Measurements from ENCODE around the gene TEX54.

The TEX54 gene

GRCh38 chr11:62841361-62842170, 8.9 kb upstream of the TEX54 start (continued):
- TF ChIP-seq ZNF76 (tag by site-specific recombination; IDR thresholded peaks at IDR 0.05; ENCODE audit: borderline replicate concordance, low read depth) (peak; percentile 67), ZNF394 (tag by site-specific recombination; IDR thresholded peaks at IDR 0.05; ENCODE audit: borderline replicate concordance) (peak; percentile 77), ZNF549 (tag by site-specific recombination; IDR thresholded peaks at IDR 0.05) (no peak), ZNF416 (tag by site-specific recombination; IDR thresholded peaks at IDR 0.05) (no peak), ZBTB49 (tag by site-specific recombination; IDR thresholded peaks at IDR 0.05; ENCODE audit: low read depth) (no peak), ZNF146 (tag by site-specific recombination; IDR thresholded peaks at IDR 0.05) (peak; percentile 95), ZNF184 (tag by site-specific recombination; IDR thresholded peaks at IDR 0.05) (peak; percentile 16; the same call in 1 of the 2 replicates), TRIM28 (IDR thresholded peaks at IDR 0.05; ENCODE audit: borderline replicate concordance, low read length) (peak; percentile 94), YY2 (tag by site-specific recombination; IDR thresholded peaks at IDR 0.05) (peak; percentile 76), ZNF23 (tag by site-specific recombination; IDR thresholded peaks at IDR 0.05; ENCODE audit: borderline replicate concordance) (no peak; the same call in 1 of the 2 replicates), ZEB2 (tag by site-specific recombination; IDR thresholded peaks at IDR 0.05) (peak; percentile 99), ZNF169 (tag by site-specific recombination; IDR thresholded peaks at IDR 0.05) (peak; percentile 74; the same call in 1 of the 2 replicates), ZNF518A (tag by site-specific recombination; conservative IDR thresholded peaks at IDR 0.05; ENCODE audit: low read depth) (0 out of 2 replicates have a peak, but pooled peaks have one; percentile 31), ZNF747 (tag by site-specific recombination; IDR thresholded peaks at IDR 0.05) (no peak), ZNF341 (tag by site-specific recombination; IDR thresholded peaks at IDR 0.05; ENCODE audit: low read depth) (peak; percentile 94), SCRT2 (tag by site-specific recombination; IDR thresholded peaks at IDR 0.05) (peak; percentile 70), ZNF629 (tag by site-specific recombination; IDR thresholded peaks at IDR 0.05) (peak; percentile 96), ZBTB48 (tag by site-specific recombination; IDR thresholded peaks at IDR 0.05) (peak; percentile 85), ZNF133 (tag by site-specific recombination; IDR thresholded peaks at IDR 0.05) (no peak), PRDM2 (tag by site-specific recombination; IDR thresholded peaks at IDR 0.05; ENCODE audit: borderline replicate concordance) (no peak), ZNF654 (tag by site-specific recombination; IDR thresholded peaks at IDR 0.05; ENCODE audit: low read depth) (peak; percentile 25), ZNF335 (tag by site-specific recombination; conservative IDR thresholded peaks at IDR 0.05) (no peak; the same call in 1 of the 2 replicates), ZFP37 (tag by site-specific recombination; IDR thresholded peaks at IDR 0.05) (peak; percentile 100), ZNF324 (tag by site-specific recombination; IDR thresholded peaks at IDR 0.05) (peak; percentile 77), ZBTB8A (tag by site-specific recombination; IDR thresholded peaks at IDR 0.05) (no peak; the same call in 1 of the 2 replicates), ZNF830 (tag by site-specific recombination; IDR thresholded peaks at IDR 0.05; ENCODE audit: low read depth) (no peak), SP7 (tag by site-specific recombination; IDR thresholded peaks at IDR 0.05) (peak; percentile 95)

Measured in HEK293 (cell line).